Raji (cell line): ENCODE results near the gene CCDC187.

ENCODE experiments used
- POLR2A ChIP-seq: IDR thresholded peaks from 2 replicates; pipeline ENCODE4 v1.6.1; 2011; ENCODE audit warnings: low read depth, low read length, control low read depth; ENCODE audit not compliant: insufficient read depth

Gene CCDC187

GRCh38 chr9:136267261-136268111 lies 36.4 kb downstream of the CCDC187 start:
- peak; percentile 81 for TF ChIP-seq POLR2A

- TF ChIP-seq POLR2A, result no peak
Observed at GRCh38 chr9:136265561-136266355, 38.1 kb downstream of the CCDC187 start.

GRCh38 chr9:136264441-136265405 lies 39.2 kb downstream of the CCDC187 start:
- no peak for TF ChIP-seq POLR2A

- TF ChIP-seq POLR2A, result no peak
Observed at GRCh38 chr9:136264031-136264430, 39.9 kb downstream of the CCDC187 start.

- no peak for TF ChIP-seq POLR2A
Observed at GRCh38 chr9:136262671-136263178, 41.2 kb downstream of the CCDC187 start.

- no peak for TF ChIP-seq POLR2A
Observed at GRCh38 chr9:136261686-136262430, 42.0 kb downstream of the CCDC187 start.

- TF ChIP-seq POLR2A, result no peak
Observed at GRCh38 chr9:136260936-136261472, 42.9 kb downstream of the CCDC187 start.

- no peak for TF ChIP-seq POLR2A
Observed at GRCh38 chr9:136260521-136260920, 43.4 kb downstream of the CCDC187 start.

GRCh38 chr9:136259836-136260235 lies 44.1 kb downstream of the CCDC187 start:
- TF ChIP-seq POLR2A, result no peak

- no peak for TF ChIP-seq POLR2A
Observed at GRCh38 chr9:136259517-136259813, 44.4 kb downstream of the CCDC187 start.

GRCh38 chr9:136258786-136259516 lies 44.9 kb downstream of the CCDC187 start:
- no peak for TF ChIP-seq POLR2A

GRCh38 chr9:136258299-136258625 lies 45.6 kb downstream of the CCDC187 start:
- TF ChIP-seq POLR2A, result no peak
